ENCODE results near the gene CES1. TPM values are rescaled to one million over a fixed set of nuclear protein-coding genes. Genes with fewer than 3 reads are reported as not detected.
"Not testable (repeated sequence)": the region's sequence is repeated elsewhere in the genome, so short reads cannot be mapped to it uniquely, and the experiment has no call there.

CES1 gene
- total RNA-seq, 1 donor from 2014 or later: not detected

DNA sequence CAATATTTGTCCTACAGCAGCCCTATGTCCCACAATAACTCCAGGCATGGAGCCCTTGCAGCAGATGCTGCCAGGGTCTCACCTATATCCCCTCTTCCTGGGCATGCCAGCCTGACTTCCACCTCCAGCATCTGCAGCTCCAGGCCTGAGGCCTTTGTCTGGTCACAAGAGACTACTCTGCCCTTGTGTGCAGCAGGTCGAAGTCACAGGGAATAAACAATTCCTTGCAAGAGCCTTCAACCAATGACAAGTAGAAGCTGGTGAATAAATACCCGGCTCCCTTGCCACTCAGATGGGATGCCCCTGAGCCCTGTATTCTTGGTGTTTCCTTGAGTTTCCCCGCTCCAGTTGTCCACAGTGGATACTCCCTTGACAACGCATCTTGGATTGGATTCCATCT, 23.0 kb downstream of the CES1 start:
- Mint-ChIP-seq H3K36me3 (ENCODE audit: unreplicated experiment) (no peaks in the 10 kb centered on the region), H3K4me1 (ENCODE audit: unreplicated experiment) (no peaks in the 10 kb centered on the region), H3K27me3 (ENCODE audit: unreplicated experiment) (no peaks in the 10 kb centered on the region), H3K9me3 (ENCODE audit: unreplicated experiment) (no peaks in the 10 kb centered on the region), H3K4me3 (ENCODE audit: unreplicated experiment) (no peak overlapping the region), H3K27ac (ENCODE audit: unreplicated experiment) (no peak overlapping the region)
- TF ChIP-seq, protein P1, sequence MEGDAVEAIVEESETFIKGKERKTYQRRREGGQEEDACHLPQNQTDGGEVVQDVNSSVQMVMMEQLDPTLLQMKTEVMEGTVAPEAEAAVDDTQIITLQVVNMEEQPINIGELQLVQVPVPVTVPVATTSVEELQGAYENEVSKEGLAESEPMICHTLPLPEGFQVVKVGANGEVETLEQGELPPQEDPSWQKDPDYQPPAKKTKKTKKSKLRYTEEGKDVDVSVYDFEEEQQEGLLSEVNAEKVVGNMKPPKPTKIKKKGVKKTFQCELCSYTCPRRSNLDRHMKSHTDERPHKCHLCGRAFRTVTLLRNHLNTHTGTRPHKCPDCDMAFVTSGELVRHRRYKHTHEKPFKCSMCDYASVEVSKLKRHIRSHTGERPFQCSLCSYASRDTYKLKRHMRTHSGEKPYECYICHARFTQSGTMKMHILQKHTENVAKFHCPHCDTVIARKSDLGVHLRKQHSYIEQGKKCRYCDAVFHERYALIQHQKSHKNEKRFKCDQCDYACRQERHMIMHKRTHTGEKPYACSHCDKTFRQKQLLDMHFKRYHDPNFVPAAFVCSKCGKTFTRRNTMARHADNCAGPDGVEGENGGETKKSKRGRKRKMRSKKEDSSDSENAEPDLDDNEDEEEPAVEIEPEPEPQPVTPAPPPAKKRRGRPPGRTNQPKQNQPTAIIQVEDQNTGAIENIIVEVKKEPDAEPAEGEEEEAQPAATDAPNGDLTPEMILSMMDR (IDR thresholded peaks at IDR 0.05): no peak
- peak; percentile 53 for DNase-seq (ENCODE audit: extremely low spot score, unreplicated experiment)

DNA sequence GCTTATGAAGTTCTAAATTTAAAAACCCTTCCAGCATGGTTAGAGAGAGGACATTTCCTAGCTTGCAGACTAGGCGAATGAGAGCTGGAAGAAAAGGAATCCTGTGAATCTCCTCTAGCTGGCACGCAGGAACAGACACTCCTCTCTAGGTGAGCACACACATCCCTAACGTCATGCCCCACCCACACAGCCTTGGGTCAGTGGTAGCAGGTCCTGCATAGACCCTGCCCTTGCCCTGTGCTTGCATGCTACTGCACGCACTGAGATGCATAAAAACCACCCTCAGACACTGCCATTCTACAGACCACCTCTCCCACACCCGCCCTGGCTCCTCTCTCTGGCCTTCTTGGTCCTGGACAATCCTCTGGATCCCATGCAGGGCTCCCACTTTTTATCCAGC, 23.5 kb downstream of the CES1 start:
- no peaks in the 10 kb centered on the region for H3K27me3 Mint-ChIP-seq (ENCODE audit: unreplicated experiment)
- DNase-seq (ENCODE audit: extremely low spot score, unreplicated experiment): peak; percentile 69
- H3K4me3 Mint-ChIP-seq (ENCODE audit: unreplicated experiment): no peak overlapping the region
- H3K4me1 Mint-ChIP-seq (ENCODE audit: unreplicated experiment): no peaks in the 10 kb centered on the region
- TF ChIP-seq, protein P1 (IDR thresholded peaks at IDR 0.05): no peak
- H3K36me3 Mint-ChIP-seq (ENCODE audit: unreplicated experiment): no peaks in the 10 kb centered on the region
- no peaks in the 10 kb centered on the region for H3K9me3 Mint-ChIP-seq (ENCODE audit: unreplicated experiment)
- no peak overlapping the region for H3K27ac Mint-ChIP-seq (ENCODE audit: unreplicated experiment)

DNA sequence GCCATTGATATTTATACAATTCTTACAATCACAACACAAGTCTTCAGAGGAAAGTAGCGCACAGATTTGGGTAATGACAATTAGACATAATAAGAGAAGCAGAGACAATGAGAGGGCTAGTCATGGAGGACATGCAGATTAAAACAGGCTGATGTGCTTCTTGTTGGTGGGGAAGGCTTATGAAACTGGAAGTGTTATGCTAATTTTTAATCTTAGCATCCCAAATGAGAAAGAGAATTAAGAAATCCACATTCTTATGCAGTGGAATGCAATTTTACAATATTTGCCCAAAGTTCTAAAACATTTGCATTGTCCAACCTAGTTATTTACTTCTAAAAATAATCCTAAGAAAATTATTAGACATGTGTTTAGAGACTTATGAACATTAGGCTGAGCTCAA, 24.6 kb downstream of the CES1 start:
- H3K27me3 Mint-ChIP-seq (ENCODE audit: unreplicated experiment); H3K4me1 Mint-ChIP-seq (ENCODE audit: unreplicated experiment); H3K27ac Mint-ChIP-seq (ENCODE audit: unreplicated experiment); H3K4me3 Mint-ChIP-seq (ENCODE audit: unreplicated experiment); H3K9me3 Mint-ChIP-seq (ENCODE audit: unreplicated experiment); H3K36me3 Mint-ChIP-seq (ENCODE audit: unreplicated experiment); DNase-seq (ENCODE audit: extremely low spot score, unreplicated experiment): not testable (repeated sequence)

DNA sequence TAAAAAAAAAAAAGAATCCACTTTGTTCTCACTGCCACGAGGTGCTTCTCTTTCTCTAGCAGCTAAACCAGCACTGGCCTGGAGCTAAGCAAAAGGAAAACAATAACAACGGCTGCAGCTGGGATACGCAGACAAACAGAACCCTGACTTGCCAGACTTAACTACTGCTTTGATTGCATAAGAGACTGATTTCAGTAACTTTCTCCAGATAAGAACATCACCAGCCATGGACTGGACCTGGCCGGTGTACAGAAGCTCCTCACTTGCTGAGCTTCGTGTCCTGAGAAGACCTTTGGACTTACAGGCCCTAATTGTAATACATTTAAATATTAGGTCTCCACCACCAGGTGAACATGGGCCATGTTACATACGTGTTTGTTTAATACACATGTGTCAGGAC, 27.8 kb downstream of the CES1 start:
- DNase-seq (ENCODE audit: extremely low spot score, unreplicated experiment); H3K36me3 Mint-ChIP-seq (ENCODE audit: unreplicated experiment); H3K27me3 Mint-ChIP-seq (ENCODE audit: unreplicated experiment); H3K27ac Mint-ChIP-seq (ENCODE audit: unreplicated experiment); H3K9me3 Mint-ChIP-seq (ENCODE audit: unreplicated experiment); H3K4me1 Mint-ChIP-seq (ENCODE audit: unreplicated experiment); H3K4me3 Mint-ChIP-seq (ENCODE audit: unreplicated experiment): not testable (repeated sequence)

DNA sequence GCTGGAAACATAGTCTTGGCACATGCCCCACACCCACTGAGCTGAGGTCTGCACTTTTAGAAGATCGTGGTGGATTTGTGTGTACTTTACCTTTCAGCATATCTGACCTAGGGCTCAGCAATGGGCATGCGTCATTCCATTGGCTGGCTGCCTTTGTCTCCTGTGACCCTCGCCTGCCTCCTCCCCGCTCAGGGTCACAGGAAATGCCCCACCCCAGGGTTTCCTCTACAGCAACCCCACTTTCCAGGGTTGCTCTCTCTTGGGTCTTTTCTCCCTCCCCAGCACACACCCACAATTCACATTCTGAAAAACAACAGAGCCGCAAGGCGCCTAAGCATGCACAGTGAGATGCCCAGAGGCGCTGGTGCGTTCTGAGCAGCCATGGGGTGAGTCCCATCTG, 29.2 kb downstream of the CES1 start:
- H3K27me3 Mint-ChIP-seq (ENCODE audit: unreplicated experiment); H3K9me3 Mint-ChIP-seq (ENCODE audit: unreplicated experiment); DNase-seq (ENCODE audit: extremely low spot score, unreplicated experiment); H3K4me3 Mint-ChIP-seq (ENCODE audit: unreplicated experiment); H3K4me1 Mint-ChIP-seq (ENCODE audit: unreplicated experiment); H3K27ac Mint-ChIP-seq (ENCODE audit: unreplicated experiment); H3K36me3 Mint-ChIP-seq (ENCODE audit: unreplicated experiment): not testable (repeated sequence)

DNA sequence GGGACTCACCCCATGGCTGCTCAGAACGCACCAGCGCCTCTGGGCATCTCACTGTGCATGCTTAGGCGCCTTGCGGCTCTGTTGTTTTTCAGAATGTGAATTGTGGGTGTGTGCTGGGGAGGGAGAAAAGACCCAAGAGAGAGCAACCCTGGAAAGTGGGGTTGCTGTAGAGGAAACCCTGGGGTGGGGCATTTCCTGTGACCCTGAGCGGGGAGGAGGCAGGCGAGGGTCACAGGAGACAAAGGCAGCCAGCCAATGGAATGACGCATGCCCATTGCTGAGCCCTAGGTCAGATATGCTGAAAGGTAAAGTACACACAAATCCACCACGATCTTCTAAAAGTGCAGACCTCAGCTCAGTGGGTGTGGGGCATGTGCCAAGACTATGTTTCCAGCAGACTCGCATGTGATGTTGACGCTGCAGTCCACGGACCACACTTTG, 39.9 kb downstream of the CES1 start:
- H3K4me1 Mint-ChIP-seq (ENCODE audit: unreplicated experiment); H3K36me3 Mint-ChIP-seq (ENCODE audit: unreplicated experiment); DNase-seq (ENCODE audit: extremely low spot score, unreplicated experiment); H3K9me3 Mint-ChIP-seq (ENCODE audit: unreplicated experiment); H3K27ac Mint-ChIP-seq (ENCODE audit: unreplicated experiment); H3K4me3 Mint-ChIP-seq (ENCODE audit: unreplicated experiment); H3K27me3 Mint-ChIP-seq (ENCODE audit: unreplicated experiment): not testable (repeated sequence)

DNA sequence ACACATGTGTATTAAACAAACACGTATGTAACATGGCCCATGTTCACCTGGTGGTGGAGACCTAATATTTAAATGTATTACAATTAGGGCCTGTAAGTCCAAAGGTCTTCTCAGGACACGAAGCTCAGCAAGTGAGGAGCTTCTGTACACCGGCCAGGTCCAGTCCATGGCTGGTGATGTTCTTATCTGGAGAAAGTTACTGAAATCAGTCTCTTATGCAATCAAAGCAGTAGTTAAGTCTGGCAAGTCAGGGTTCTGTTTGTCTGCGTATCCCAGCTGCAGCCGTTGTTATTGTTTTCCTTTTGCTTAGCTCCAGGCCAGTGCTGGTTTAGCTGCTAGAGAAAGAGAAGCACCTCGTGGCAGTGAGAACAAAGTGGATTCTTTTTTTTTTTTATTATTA, 41.4 kb downstream of the CES1 start:
- not testable (repeated sequence) for H3K4me1 Mint-ChIP-seq (ENCODE audit: unreplicated experiment); H3K27me3 Mint-ChIP-seq (ENCODE audit: unreplicated experiment); DNase-seq (ENCODE audit: extremely low spot score, unreplicated experiment); H3K9me3 Mint-ChIP-seq (ENCODE audit: unreplicated experiment); H3K36me3 Mint-ChIP-seq (ENCODE audit: unreplicated experiment); H3K4me3 Mint-ChIP-seq (ENCODE audit: unreplicated experiment); H3K27ac Mint-ChIP-seq (ENCODE audit: unreplicated experiment)

DNA sequence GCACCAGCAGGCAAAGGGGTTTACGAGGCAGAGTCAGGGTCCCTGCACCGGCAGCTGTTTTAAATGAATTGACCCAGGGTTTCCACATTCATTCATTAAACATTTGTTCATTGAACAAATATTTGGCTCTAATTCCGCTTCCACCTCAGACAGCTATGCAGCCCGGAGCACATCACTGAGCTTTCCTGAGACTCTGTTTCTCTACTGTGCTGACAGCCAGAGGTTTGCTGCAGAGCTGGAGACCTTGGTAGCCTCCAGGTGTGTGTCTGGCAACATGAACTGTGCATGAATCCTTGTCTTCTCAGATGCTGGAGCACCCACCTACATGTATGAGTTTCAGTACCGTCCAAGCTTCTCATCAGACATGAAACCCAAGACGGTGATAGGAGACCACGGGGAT, 42.7 kb downstream of the CES1 start:
- not testable (repeated sequence) for H3K36me3 Mint-ChIP-seq (ENCODE audit: unreplicated experiment); H3K27me3 Mint-ChIP-seq (ENCODE audit: unreplicated experiment)

DNA sequence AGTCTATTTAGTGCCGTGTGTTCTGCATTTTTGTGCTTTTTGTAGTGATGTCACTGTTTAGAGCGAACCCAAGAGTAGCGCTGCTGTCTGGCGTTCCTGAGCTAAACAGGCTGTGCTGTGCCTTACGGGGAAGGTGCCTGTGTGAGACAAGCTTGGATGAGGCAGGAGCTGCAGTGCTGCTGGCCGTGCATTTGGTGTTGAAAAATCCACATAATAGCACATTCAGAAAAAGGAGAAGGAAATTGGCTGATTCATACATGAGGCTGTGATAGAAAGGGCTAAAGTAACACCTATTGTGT, 50.2 kb downstream of the CES1 start:
- H3K4me3 Mint-ChIP-seq (ENCODE audit: unreplicated experiment); H3K27ac Mint-ChIP-seq (ENCODE audit: unreplicated experiment); DNase-seq (ENCODE audit: extremely low spot score, unreplicated experiment); H3K36me3 Mint-ChIP-seq (ENCODE audit: unreplicated experiment); H3K27me3 Mint-ChIP-seq (ENCODE audit: unreplicated experiment); H3K4me1 Mint-ChIP-seq (ENCODE audit: unreplicated experiment); H3K9me3 Mint-ChIP-seq (ENCODE audit: unreplicated experiment): not testable (repeated sequence)

More for the DNA sequence above, 42.7 kb downstream of the CES1 start:
- peak; percentile 78 for DNase-seq (ENCODE audit: extremely low spot score, unreplicated experiment)
- H3K4me3 Mint-ChIP-seq (ENCODE audit: unreplicated experiment); H3K27ac Mint-ChIP-seq (ENCODE audit: unreplicated experiment); H3K4me1 Mint-ChIP-seq (ENCODE audit: unreplicated experiment); H3K9me3 Mint-ChIP-seq (ENCODE audit: unreplicated experiment): not testable (repeated sequence)

DNA sequence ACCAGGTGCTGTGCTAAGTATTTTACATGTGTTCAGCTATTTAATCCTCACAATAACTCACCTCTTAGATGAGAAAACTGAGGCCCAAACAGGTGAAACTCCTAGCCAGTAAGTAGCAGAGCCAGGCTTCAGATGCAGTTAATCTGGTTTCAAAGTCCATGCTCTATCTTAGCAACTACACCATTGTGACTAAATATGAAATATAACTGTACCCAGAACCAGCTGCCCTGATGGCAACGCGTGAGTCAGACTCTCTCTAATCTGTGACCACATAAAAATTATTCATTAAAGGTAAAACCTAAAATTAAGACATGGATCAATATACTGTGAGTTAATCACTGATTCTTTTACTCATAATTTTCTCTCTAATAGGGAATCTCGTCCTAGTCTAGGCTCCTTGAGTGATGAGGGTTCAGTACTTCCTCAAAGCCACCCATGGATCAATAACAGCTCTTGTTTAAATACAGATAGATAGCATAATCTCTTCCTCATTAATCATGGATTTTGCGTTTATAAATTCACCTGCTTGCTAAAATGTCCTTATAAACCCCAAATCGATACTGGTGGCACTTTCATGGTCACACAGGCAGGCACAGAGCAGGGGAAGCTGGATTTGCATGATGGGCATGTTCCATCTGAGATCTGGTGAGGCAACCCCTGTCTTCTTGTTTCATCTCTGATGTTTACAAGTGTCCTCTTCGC, 50.7 kb downstream of the CES1 start:
- H3K27ac Mint-ChIP-seq (ENCODE audit: unreplicated experiment); H3K4me3 Mint-ChIP-seq (ENCODE audit: unreplicated experiment): not testable (repeated sequence)

DNA sequence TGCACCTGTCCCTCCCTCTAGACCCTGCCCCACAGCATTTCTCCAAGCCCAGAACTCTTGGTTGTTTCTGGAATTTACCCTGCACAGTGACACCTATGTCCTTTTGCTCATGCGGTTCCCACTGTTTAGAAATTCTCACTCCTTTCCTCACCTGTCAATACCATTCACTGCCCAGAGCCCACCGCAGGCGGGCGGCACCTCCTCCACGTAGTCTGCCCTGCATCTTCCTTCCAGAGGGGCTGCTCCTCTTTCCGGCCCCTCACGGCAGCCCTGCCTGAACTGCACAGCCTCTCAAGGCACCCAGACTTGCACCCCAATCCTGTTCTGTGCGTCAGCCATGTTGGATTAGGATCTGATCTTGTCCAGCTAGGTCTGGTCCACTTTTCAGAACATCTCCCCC, 51.4 kb downstream of the CES1 start:
- not testable (repeated sequence) for H3K27me3 Mint-ChIP-seq (ENCODE audit: unreplicated experiment); H3K36me3 Mint-ChIP-seq (ENCODE audit: unreplicated experiment); H3K9me3 Mint-ChIP-seq (ENCODE audit: unreplicated experiment); H3K4me3 Mint-ChIP-seq (ENCODE audit: unreplicated experiment); H3K27ac Mint-ChIP-seq (ENCODE audit: unreplicated experiment); H3K4me1 Mint-ChIP-seq (ENCODE audit: unreplicated experiment)
- DNase-seq (ENCODE audit: extremely low spot score, unreplicated experiment): peak; percentile 69

More for the DNA sequence above, 50.7 kb downstream of the CES1 start:
- not testable (repeated sequence) for H3K36me3 Mint-ChIP-seq (ENCODE audit: unreplicated experiment); H3K9me3 Mint-ChIP-seq (ENCODE audit: unreplicated experiment); DNase-seq (ENCODE audit: extremely low spot score, unreplicated experiment); H3K4me1 Mint-ChIP-seq (ENCODE audit: unreplicated experiment); H3K27me3 Mint-ChIP-seq (ENCODE audit: unreplicated experiment)

Measured in osteocyte (in vitro differentiated cells).